GM23248 (cell line): ENCODE measurements around the gene GPR18. TPM values are rescaled to one million over a fixed set of nuclear protein-coding genes. Genes with fewer than 3 reads are reported as not detected.
A peak's percentile ranks its signal among the peaks of the same experiment; 100 is the strongest.

ENCODE experiments used
- DNase-seq: peaks from one replicate; pipeline ENCODE4 v3.0.0-alpha.2; 2015
- H2AFZ ChIP-seq: fragments of 200-600 bp; sonication (generic); 2 replicates; pipeline ENCODE4 v1.6.1; 2016; ENCODE audit warnings: antibody characterized with exemption
- H3F3A ChIP-seq: fragments of 200-600 bp; sonication (generic); 2 replicates; pipeline ENCODE4 v1.6.1; 2016; ENCODE audit warnings: mild to moderate bottlenecking, antibody characterized with exemption, mixed run types; ENCODE audit not compliant: insufficient read depth
- H3K27ac ChIP-seq: fragments of 200-600 bp; sonication (generic); 2 replicates; pipeline ENCODE4 v1.5.1; 2016; ENCODE audit warnings: mild to moderate bottlenecking
- H3K27me3 ChIP-seq: fragments of 200-600 bp; sonication (generic); replicated peaks from 2 replicates; pipeline ENCODE4 v1.6.1; 2016; ENCODE audit warnings: mild to moderate bottlenecking; ENCODE audit not compliant: insufficient read depth
- H3K36me3 ChIP-seq: fragments of 200-600 bp; sonication (generic); 2 replicates; pipeline ENCODE4 v1.6.1; 2016; ENCODE audit warnings: low read depth, mild to moderate bottlenecking
- H3K4me1 ChIP-seq: fragments of 200-600 bp; sonication (generic); 2 replicates; pipeline ENCODE4 v1.6.1; 2016; ENCODE audit warnings: mild to moderate bottlenecking; ENCODE audit not compliant: insufficient read depth
- H3K4me2 ChIP-seq: fragments of 200-600 bp; sonication (generic); one replicate; pipeline ENCODE4 v1.6.1; 2016; ENCODE audit warnings: mild to moderate bottlenecking; ENCODE audit not compliant: unreplicated experiment
- H3K4me3 ChIP-seq: fragments of 200-600 bp; sonication (generic); 2 replicates; pipeline ENCODE4 v1.5.1; 2016; ENCODE audit warnings: mild to moderate bottlenecking
- H3K79me2 ChIP-seq: fragments of 200-600 bp; sonication (generic); 2 replicates; pipeline ENCODE4 v1.6.1; 2016; ENCODE audit warnings: mild to moderate bottlenecking; ENCODE audit not compliant: insufficient read depth
- H3K9ac ChIP-seq: fragments of 200-600 bp; sonication (generic); 2 replicates; pipeline ENCODE4 v1.6.1; 2016; ENCODE audit warnings: mild to moderate bottlenecking
- H3K9me2 ChIP-seq: fragments of 200-600 bp; sonication (generic); 2 replicates; pipeline ENCODE4 v1.6.1; 2016; ENCODE audit warnings: mixed run types, mild to moderate bottlenecking, moderate library complexity; ENCODE audit not compliant: insufficient read depth
- H3K9me3 ChIP-seq: fragments of 200-600 bp; sonication (generic); one replicate; pipeline ENCODE4 v1.6.1; 2017; ENCODE audit warnings: low read depth
- H4K20me1 ChIP-seq: fragments of 200-600 bp; sonication (generic); 2 replicates; pipeline ENCODE4 v1.6.0; 2016; ENCODE audit not compliant: insufficient read depth
- EZH2 ChIP-seq: fragments of 200-600 bp; sonication (generic); IDR thresholded peaks from 2 replicates; pipeline ENCODE4 v1.6.1; 2018; ENCODE audit warnings: antibody characterized with exemption, mild to moderate bottlenecking; ENCODE audit not compliant: insufficient read depth, poor library complexity, severe bottlenecking
- EZH2phosphoT487 ChIP-seq: fragments of 200-600 bp; sonication (generic); IDR thresholded peaks from 2 replicates; pipeline ENCODE4 v1.6.1; 2018; ENCODE audit warnings: antibody characterized with exemption, moderate library complexity, mild to moderate bottlenecking, low read depth; ENCODE audit not compliant: insufficient read depth
- WGBS, 2 experiments: methylation state at CpG; one replicate each; pipeline ENCODE4 v1.1.6; 2015 to 2017; ENCODE audit warnings: low lambda C conversion rate in 2 of 2, low coverage in 1 of 2; ENCODE audit errors: missing lambda C conversion rate in 2 of 2; 5-methylcytosine and 5-hydroxymethylcytosine counted together
- in situ Hi-C: fragments of 300-500 bp; cut with MboI; formaldehyde crosslinking; loops from 2 replicates; pipeline ENCODE4 v1.15.0; 2020
- polyA plus RNA-seq: library from polyadenylated mRNA; unstranded; fragments of >200 nt; fragmentation: Nextera tagmentation; extraction: Ambion mirVana; gene quantifications from 2 replicates; pipeline ENCODE4 v1.2.1, GENCODE V29; 2016
- small RNA-seq: library from RNA; depleted of rRNA; stranded (forward); fragments of <200 nt; gene quantifications from one replicate; pipeline ENCODE3, GENCODE V24; 2014; ENCODE audit warnings: low read depth, low replicate concordance
- total RNA-seq: library from RNA; depleted of rRNA; stranded (reverse); fragments of >200 nt; shearing (Covaris generic); gene quantifications from 2 replicates; pipeline ENCODE4 v1.2.3, GENCODE V29; 2014; rRNA removed

Gene GPR18
- total and polyA plus RNA-seq, 2 experiments from 2014 or later: 0.46 TPM; not detected in 1

DNA sequence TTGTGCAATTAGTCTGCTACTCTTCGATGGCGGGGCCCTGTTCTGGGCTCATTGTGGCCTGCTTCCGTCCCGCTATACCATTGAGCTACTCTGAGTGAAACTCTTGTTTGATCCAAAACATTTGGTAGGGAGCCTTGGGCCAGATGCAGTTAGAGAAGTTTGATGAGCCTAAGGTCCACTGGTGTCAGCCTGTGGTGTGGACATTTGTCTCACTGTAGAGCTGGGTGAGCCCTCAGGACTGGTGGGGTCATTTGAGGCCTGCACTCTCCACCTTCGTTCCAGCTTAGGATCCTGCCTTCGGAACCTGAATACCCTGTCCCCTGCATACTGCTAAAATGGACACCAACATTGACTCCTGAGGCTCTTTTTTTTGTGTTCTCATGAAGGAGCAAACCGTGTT is 50.7 kb downstream of the GPR18 start:
- DNase-seq: no peak
- H3K27me3 ChIP-seq: no peaks in the 10 kb centered on the region
- in situ Hi-C loops: no loop called here
- no peak overlapping the region for H2AFZ ChIP-seq
- TF ChIP-seq EZH2phosphoT487 (no peak), EZH2 (no peak)
- peaks cover 6% of the 10 kb centered on the region; the same call in 1 of the 2 replicates for H4K20me1 ChIP-seq
- 94 to 95% methylated on average over 7 of the region's 7 CpGs for WGBS, 2 experiments
- H3K4me1 ChIP-seq: peaks cover 1% of the 10 kb centered on the region; the same call in 1 of the 2 replicates
- H3K4me3 ChIP-seq: no peak overlapping the region
- H3F3A ChIP-seq: no peaks in the 10 kb centered on the region
- H3K9me3 ChIP-seq: no peaks in the 10 kb centered on the region
- no peak overlapping the region for H3K4me2 ChIP-seq
- H3K36me3 ChIP-seq: no peaks in the 10 kb centered on the region
- no peak overlapping the region for H3K9ac ChIP-seq
- peaks cover 99% of the 10 kb centered on the region for H3K79me2 ChIP-seq
- no peak overlapping the region for H3K27ac ChIP-seq
- H3K9me2 ChIP-seq: no peaks in the 10 kb centered on the region

DNA sequence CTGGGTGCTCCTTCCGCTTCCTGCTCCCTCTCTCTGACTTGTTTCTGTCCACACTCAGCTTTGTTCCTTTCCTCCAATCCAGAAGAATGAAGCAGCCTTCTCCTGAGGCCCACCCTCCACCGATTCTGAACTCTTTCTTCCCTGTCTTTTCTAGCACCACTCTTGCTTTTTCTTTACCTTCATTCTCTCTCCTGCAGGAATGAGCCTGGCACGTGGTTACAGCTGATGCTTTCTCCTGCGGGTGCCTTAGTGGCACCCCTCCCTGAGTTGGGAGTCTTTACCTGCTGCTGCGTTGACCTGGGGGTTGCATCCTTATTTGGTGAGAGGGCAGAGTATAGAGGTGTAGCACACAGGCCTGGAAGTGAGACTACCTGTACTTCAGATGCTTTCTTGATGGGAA is 51.3 kb downstream of the GPR18 start:
- H3K4me2 ChIP-seq: no peak overlapping the region
- no peaks in the 10 kb centered on the region for H3K9me3 ChIP-seq
- H3K27ac ChIP-seq: no peak overlapping the region
- no peaks in the 10 kb centered on the region for H3K27me3 ChIP-seq
- no peak overlapping the region for H3K9ac ChIP-seq
- no peak for DNase-seq
- H2AFZ ChIP-seq: no peak overlapping the region
- TF ChIP-seq EZH2 (no peak), EZH2phosphoT487 (no peak)
- no peaks in the 10 kb centered on the region for H3K9me2 ChIP-seq
- in situ Hi-C loops: no loop called here
- H4K20me1 ChIP-seq: peaks cover 5% of the 10 kb centered on the region; the same call in 1 of the 2 replicates
- H3F3A ChIP-seq: no peaks in the 10 kb centered on the region
- H3K36me3 ChIP-seq: no peaks in the 10 kb centered on the region
- no peak overlapping the region for H3K4me3 ChIP-seq
- WGBS, 2 experiments: 92 to 98% methylated on average over 5 of the region's 5 CpGs
- H3K4me1 ChIP-seq: peaks cover 7% of the 10 kb centered on the region; the same call in 1 of the 2 replicates
- peaks cover 99% of the 10 kb centered on the region for H3K79me2 ChIP-seq

DNA sequence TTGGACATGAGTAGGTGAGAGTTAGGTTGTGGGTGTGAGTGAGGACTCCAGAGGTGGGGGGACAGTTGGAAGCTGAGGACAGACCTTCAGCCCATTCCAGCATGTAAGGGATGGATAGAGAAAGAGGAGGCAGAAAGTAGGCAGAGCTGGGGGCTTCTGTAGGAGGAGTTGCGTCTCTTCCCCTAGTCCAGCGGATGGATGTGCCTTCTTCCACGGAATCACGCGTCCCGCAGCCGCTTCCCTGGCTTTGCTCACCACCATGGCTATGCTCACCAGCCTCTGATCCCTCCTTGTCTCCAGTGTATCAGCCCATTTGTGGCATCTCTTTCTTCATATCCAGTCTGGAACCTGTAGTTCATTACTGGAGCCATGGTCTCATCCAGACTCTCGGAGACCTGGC is 52.0 kb downstream of the GPR18 start:
- Histone ChIP-seq H3K27me3 (no peaks in the 10 kb centered on the region), H3F3A (0 out of 2 replicates have a peak, but pooled peaks cover 5% of the 10 kb centered on the region), H4K20me1 (no peaks in the 10 kb centered on the region), H3K4me3 (no peak overlapping the region), H3K9me3 (no peaks in the 10 kb centered on the region), H3K27ac (no peak overlapping the region), H3K9me2 (no peaks in the 10 kb centered on the region), H3K4me2 (no peak overlapping the region), H3K79me2 (peaks cover 96% of the 10 kb centered on the region), H2AFZ (no peak overlapping the region), H3K36me3 (no peaks in the 10 kb centered on the region), H3K9ac (no peak overlapping the region), H3K4me1 (peaks cover 7% of the 10 kb centered on the region; the same call in 1 of the 2 replicates)
- 93 to 96% methylated on average over 8 of the region's 8 CpGs for WGBS, 2 experiments
- in situ Hi-C loops: no loop called here
- DNase-seq: no peak
- TF ChIP-seq EZH2 (no peak), EZH2phosphoT487 (no peak)

DNA sequence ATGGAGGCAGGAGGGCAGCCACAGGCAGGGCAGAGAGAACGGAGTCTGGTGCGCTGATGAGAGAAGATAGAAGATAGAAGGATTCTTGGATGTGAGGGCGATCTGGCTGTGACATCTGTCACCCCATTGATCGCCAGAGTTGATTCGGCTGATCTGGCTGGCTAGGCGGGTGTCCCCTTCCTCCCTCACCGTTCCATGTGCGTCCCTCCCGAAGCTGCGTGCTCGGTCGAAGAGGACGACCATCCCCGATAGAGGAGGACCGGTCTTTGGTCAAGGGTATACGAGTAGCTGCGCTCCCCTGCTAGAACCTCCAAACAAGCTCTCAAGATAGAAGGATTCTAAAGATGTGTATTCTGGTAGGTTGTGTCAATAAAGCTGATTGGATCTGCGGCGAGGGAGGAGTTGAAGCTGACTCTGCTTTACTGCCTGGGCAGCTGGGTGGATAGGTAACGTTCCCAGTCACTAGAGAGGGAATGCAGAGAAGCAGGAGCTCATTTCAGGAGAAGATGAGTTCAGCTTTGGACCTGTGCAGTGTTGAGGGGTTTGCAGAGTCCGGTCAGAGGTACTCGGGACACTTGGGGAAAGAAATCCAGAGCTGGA is 52.5 kb downstream of the GPR18 start:
- Histone ChIP-seq H4K20me1 (no peaks in the 10 kb centered on the region), H3F3A (0 out of 2 replicates have a peak, but pooled peaks cover 7% of the 10 kb centered on the region), H3K4me3 (no peak overlapping the region), H3K9me2 (no peaks in the 10 kb centered on the region), H3K27me3 (no peaks in the 10 kb centered on the region), H3K4me1 (peaks cover 7% of the 10 kb centered on the region; the same call in 1 of the 2 replicates), H3K9me3 (no peaks in the 10 kb centered on the region), H3K36me3 (no peaks in the 10 kb centered on the region), H3K79me2 (peaks cover 96% of the 10 kb centered on the region), H2AFZ (no peak overlapping the region), H3K9ac (no peak overlapping the region), H3K27ac (no peak overlapping the region), H3K4me2 (no peak overlapping the region)
- DNase-seq: no peak
- in situ Hi-C loops: no loop called here
- TF ChIP-seq EZH2 (no peak), EZH2phosphoT487 (no peak)
- 91 to 96% methylated on average over 22 of the region's 22 CpGs for WGBS, 2 experiments

Small RNA genes within 50 kb of the gene (small RNA-seq; reads per million reads assigned to genes)
- gene RN7SKP9: 1.1 reads per million, percentile 45 among the genes with 10 or more reads in this experiment

Other genes with a start within 250 kb of the GPR18 start
- 44.8 and 66.1 TPM in 2 replicates for gene UBAC2, start 57.5 kb downstream of the GPR18 start, total RNA-seq
- 95.9 and 96.5 TPM in 2 replicates for gene UBAC2, start 57.5 kb downstream of the GPR18 start, polyA plus RNA-seq
- gene GPR183, start 49.0 kb upstream of the GPR18 start, total RNA-seq: not detected in 2 replicates
- gene GPR183, start 49.0 kb upstream of the GPR18 start, polyA plus RNA-seq: 0.25 and 0.33 TPM in 2 replicates
- gene TM9SF2, start 243.1 kb upstream of the GPR18 start, total RNA-seq: 168 and 189 TPM in 2 replicates
- 156 and 162 TPM in 2 replicates for gene TM9SF2, start 243.1 kb upstream of the GPR18 start, polyA plus RNA-seq